HG02943 (cell line): ENCODE measurements around the gene C19orf25.
A peak's percentile ranks its signal among the peaks of the same experiment; 100 is the strongest.
"Not testable (repeated sequence)": the region's sequence is repeated elsewhere in the genome, so short reads cannot be mapped to it uniquely, and the experiment has no call there.

Experiments
- ATAC-seq: cut with Tn5 transposase; IDR thresholded peaks from one replicate; pipeline ENCODE4 v1.9.1; 2021; ENCODE audit warnings: mild to moderate bottlenecking, low read depth, moderate library complexity; ENCODE audit not compliant: unreplicated experiment

Gene C19orf25

GRCh38 chr19:1478934-1479707, at the start of gene C19orf25:
Gene C19orf25 (minus strand): TSS chr19:1479215. CDS start chr19:1478903, 312 bp downstream.
- ATAC-seq = peak; percentile 87

GRCh38 chr19:1527650-1528309, 48.8 kb upstream of the C19orf25 start:
- no peak for ATAC-seq

GRCh38 chr19:1526979-1527649, 48.1 kb upstream of the C19orf25 start:
- ATAC-seq = no peak

- no peak for ATAC-seq
Observed at GRCh38 chr19:1526066-1526778, 47.2 kb upstream of the C19orf25 start.

GRCh38 chr19:1525343-1525742, 46.3 kb upstream of the C19orf25 start:
- ATAC-seq = no peak

GRCh38 chr19:1524972-1525325, 45.9 kb upstream of the C19orf25 start:
- ATAC-seq = no peak

- ATAC-seq = no peak
Observed at GRCh38 chr19:1524287-1524971, 45.4 kb upstream of the C19orf25 start.

GRCh38 chr19:1523412-1524286, 44.6 kb upstream of the C19orf25 start, which contains the start of gene PLK5:
Gene PLK5 (plus strand): TSS chr19:1524077. CDS start chr19:1526997, 2,920 bp downstream.
- no peak for ATAC-seq

- ATAC-seq = no peak
Observed at GRCh38 chr19:1522838-1523237, 43.8 kb upstream of the C19orf25 start.

GRCh38 chr19:1522061-1522460, 43.0 kb upstream of the C19orf25 start:
- ATAC-seq = no peak

GRCh38 chr19:1521636-1522035, 42.6 kb upstream of the C19orf25 start:
- no peak for ATAC-seq

- no peak for ATAC-seq
Observed at GRCh38 chr19:1520203-1520780, 41.3 kb upstream of the C19orf25 start.

- not testable (repeated sequence) for ATAC-seq
Observed at GRCh38 chr19:1519802-1520201, 40.8 kb upstream of the C19orf25 start.

GRCh38 chr19:1518471-1518870, 39.5 kb upstream of the C19orf25 start:
- no peak for ATAC-seq

- no peak for ATAC-seq
Observed at GRCh38 chr19:1516395-1516753, 37.4 kb upstream of the C19orf25 start.

- ATAC-seq = no peak
Observed at GRCh38 chr19:1514986-1515721, 36.1 kb upstream of the C19orf25 start.

- ATAC-seq = no peak
Observed at GRCh38 chr19:1514295-1514661, 35.3 kb upstream of the C19orf25 start.

GRCh38 chr19:1513499-1514294, 34.7 kb upstream of the C19orf25 start:
- ATAC-seq = no peak
